ENCODE data around the gene TMEM254.
A peak's percentile ranks its signal among the peaks of the same experiment; 100 is the strongest.
"Not testable (repeated sequence)": the region's sequence is repeated elsewhere in the genome, so short reads cannot be mapped to it uniquely, and the experiment has no call there.

The TMEM254 gene

GRCh38 chr10:80077869-80078447 lies 507 bp upstream of the TMEM254 start:
- DNase-seq, result no peak

DNA sequence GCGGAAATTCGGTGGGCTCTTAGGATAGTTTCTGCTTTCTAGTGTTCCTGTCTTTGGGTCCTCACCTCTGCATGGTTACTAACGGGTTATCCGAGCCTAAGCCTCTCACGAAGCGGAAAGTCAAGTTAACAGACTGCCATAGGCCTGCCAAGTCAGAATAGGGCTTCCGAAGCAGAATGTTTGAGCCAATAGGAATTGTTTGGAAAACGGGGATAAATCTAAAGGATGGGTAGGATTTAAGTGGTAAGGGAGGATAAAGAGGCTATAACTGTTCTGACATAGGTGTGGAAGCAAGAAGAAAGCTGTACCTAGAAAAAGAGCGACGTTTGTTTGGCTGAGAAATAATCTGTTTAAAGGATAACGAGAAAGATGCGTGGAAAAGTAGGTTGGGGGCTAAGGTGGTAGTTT lies 851 bp downstream of the TMEM254 start:
- no peak for DNase-seq

- no peak for DNase-seq
Measured at GRCh38 chr10:80081026-80081425, 2.6 kb downstream of the TMEM254 start.

- no peak for DNase-seq
Measured at GRCh38 chr10:80081801-80082750, 3.6 kb downstream of the TMEM254 start.

GRCh38 chr10:80090121-80090520 lies 11.7 kb downstream of the TMEM254 start:
- DNase-seq, result no peak

GRCh38 chr10:80094231-80094630 lies 15.8 kb downstream of the TMEM254 start:
- DNase-seq, result no peak

DNA sequence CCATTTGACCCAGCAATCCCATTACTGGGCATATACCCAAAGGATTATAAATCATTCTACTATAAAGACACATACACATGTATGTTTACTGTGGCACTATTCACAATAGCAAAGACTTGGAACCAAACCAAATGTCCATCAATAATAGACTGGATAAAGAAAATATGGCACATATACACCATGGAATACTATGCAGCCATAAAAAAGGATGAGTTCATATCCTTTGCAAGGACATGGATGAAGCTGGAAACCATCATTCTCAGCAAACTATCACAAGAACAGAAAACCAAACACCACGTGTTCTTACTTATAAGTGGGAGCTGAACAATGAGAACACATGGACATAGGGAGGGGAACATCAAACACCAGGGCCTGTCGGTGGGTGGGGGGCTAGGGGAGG lies 19.8 kb downstream of the TMEM254 start:
- DNase-seq, result not testable (repeated sequence)

- not testable (repeated sequence) for DNase-seq
Measured at GRCh38 chr10:80099295-80099694, 20.8 kb downstream of the TMEM254 start.

- DNase-seq, result no peak
Measured at GRCh38 chr10:80100116-80100515, 21.7 kb downstream of the TMEM254 start.

DNA sequence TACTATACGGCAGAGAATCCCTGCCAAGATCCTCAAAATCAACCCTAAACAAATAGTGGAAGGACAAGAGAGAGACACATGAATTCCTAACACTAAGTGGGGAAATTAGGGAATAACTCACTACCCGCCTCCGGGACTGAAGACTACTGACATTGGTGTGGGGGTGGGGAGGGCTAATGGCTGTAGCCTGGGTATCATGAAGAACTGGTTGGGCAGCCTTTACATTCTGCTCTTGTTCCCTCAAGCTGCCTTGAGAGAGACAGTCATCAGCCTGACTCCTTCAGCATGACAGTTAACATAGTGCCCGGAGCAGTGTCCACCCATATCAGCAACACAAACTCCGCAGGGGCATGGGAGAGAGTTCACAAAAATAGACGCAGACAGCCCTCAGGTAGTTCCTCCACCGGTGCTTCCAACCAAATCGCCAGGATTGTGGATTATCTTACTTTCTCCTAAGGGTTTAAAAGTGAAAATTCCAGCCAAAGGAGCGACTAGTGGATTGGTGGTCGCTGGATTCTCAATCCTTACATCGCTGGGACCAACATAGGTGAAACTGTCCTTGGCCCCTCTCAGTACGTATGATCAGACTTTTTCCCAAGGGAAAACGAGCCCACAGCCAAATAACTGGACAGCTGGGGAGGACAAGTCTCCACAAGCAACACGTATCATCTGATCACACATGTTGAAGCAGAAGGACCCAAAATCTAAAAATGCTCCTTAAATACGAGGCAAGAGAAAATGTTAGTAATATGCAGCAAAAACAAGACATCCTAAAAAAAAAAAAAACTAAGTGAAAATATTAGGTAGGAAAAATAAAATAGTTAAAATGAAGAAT lies 22.6 kb downstream of the TMEM254 start:
- DNase-seq, result no peak

- DNase-seq, result peak; percentile 46
Measured at GRCh38 chr10:80104066-80104926, 25.8 kb downstream of the TMEM254 start.

DNA sequence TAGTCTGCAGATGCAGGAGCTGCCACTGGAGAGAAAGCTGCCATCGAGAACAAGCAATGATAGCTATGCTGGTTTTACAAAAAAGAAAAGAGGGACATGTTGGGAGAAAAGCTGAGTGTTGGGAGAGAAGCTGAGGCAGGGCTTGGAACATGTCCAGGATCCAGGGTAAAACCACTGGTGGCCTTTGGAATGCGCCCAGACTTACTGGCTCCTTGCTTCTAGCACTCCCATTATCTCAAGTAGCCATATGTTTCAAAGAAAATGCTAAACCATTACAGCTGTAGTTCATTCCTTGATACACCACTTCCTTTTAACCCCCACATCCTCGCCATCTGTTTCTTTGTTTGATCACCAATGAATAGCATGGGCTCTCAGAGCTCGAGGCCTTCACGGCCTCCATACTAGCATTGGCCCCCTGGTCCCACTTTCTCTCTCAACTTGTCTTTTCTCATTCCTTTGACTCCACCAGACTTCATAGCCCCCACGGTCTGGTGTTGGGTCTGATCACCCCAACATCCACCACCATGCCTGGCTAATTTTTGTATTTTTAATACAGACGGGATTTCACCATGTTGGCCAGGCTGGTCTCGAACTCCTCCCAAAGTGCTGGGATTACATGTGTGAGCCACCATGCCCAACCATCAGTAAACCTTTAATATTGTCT lies 30.2 kb downstream of the TMEM254 start:
- DNase-seq, result no peak

- no peak for DNase-seq
Measured at GRCh38 chr10:80110986-80111385, 32.5 kb downstream of the TMEM254 start.

- no peak for DNase-seq
Measured at GRCh38 chr10:80118669-80119068, 40.2 kb downstream of the TMEM254 start.

DNA sequence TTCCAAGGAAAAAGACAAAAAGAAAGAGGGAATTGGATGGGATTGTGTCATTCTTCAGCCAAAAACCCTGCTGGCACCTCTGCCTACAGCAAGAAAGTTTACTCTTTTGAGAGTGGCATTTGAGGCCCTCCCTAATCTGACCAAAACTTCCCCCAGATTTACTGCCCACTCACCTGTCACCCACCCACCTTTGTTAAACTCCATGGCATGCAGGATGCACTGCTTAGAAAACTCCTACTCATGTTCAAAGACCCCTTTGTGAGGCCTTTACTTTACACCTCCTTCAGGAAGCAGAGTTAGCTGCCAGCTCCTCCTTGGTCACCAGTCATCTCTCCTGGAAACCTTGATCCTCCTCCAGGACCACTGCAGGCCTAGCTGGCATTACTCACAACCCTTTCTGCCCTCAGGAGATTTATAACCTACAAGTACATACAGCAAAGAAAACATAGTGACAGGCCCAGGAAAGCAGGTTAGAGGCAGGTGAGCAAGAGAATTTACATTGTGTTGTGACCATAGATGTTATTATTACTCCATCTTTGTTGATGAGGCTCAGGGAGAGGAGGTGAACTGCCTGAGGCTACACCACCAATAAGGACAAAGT lies 43.7 kb downstream of the TMEM254 start:
- DNase-seq, result no peak

DNA sequence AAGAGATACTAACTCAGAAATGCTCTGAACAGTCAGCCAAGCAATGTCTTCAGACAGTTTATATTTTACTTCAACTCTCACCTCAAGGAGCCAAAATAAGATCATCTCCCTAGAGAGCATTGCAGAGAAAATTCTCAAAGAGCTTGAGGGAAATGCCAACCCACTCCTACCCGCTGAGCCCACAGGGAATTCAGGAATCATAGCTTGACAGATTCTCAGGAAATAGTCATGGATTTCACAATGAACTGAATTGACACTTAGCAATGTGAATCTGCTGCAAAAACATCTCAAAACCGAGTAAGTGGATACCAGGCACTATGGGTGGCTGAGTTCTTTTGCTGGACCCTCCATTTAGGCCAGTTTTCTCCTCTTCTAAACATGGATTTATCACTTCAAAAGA lies 44.3 kb downstream of the TMEM254 start:
- no peak for DNase-seq

DNA sequence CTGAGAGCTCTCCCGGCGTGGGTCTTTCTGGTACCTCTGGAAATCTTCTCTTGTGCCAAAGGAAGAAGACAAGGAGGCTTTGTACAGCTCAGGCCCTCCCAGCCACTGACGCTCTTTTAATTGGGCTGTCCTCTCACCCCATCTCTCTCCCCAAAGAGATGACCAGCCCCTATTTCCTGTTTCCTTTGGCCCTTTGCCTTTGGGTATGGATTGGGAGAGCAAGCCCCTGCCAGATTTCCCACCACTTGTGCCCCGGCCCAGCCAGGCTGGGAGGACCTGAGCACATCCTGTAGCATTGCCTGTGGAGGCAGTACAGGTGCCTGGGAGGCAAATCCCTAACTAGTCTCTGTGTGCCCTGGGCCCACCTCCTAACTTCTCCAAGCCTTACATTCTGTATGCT lies 48.4 kb downstream of the TMEM254 start:
- DNase-seq, result no peak

GRCh38 chr10:80131499-80131901 lies 53.0 kb downstream of the TMEM254 start:
- DNase-seq, result no peak

DNA sequence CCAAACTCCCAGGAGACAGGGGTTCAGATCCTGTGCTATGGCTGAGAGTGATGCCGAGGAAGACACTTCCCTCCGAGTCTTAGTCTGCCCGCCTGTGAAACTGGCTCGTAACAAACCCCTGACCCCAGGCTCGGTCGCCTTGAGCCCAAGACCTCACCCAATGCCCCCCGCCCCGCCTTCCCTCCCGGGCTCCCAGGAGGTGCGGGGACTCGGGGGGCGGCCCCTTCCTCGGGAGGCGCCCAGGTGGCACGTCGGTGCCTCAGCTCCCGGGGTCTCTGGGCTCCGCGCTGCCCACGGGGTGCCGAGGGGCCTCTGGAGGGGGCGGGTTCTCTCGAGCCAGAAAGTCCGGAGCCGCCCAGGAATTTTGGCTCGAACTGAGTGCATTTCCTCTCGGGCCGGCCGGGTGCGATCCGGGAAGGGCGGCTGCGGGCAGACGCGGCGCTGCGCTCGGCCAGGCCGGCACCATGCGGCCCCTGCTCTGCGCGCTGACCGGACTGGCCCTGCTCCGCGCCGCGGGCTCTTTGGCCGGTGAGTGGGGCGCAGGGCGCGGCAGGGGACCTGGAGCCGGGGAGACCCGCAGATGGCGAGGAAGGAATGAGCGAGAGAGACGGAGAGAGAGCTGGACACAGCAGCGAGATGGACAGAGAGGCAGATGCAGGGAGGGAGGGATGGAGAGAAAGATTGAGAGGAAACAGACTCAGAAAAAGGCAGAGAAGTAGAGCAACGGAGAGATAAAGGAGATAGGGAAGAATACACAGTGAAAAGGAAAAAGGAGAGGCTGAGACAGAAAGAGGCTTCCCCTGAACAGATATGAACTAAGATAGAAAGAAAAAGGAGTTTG lies 54.1 kb downstream of the TMEM254 start, which contains the start of gene PLAC9:
TSS of gene PLAC9 (plus strand) at position 432 of the 841 bp plus-strand sequence. CDS start at position 465, 33 bp downstream.
- DNase-seq, result no peak

GRCh38 chr10:80133206-80133605 lies 54.7 kb downstream of the TMEM254 start:
- no peak for DNase-seq

Data from CD4-positive, alpha-beta T cell treated with Interleukin-21 for 1 hour (primary cell).